ENCODE data around the gene MKNK1.

Gene MKNK1

DNA sequence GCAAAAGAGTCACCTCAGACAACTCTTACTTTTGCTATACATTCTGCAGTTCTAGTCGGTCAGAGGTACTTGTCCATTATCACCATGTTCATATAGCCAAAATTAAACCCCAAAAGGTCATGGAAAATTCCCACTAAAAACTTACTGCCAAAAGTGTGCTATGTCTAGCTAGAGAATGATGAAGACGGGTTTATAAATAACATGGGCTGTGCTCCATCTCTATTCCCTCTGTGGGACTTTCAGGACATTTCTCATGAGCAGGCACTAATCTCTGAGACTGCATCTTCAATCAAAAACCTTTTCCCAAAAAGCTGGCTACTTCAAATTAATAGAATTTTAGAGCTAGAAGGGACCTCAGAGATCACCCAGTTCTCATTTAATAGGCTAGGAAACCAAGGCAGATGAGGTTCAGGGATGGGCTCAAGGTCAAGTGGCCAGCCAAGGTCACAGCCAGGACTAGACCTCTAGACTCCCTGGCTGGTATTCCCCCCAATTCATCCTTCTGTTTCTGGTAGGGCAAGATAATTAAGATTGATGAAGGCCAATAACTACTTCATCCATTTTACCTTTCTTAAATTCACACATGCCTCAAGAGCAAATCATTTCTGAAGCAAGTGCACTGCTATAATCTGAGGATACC lies 33.5 kb upstream of the MKNK1 start:
- TF ChIP-seq, protein P1, sequence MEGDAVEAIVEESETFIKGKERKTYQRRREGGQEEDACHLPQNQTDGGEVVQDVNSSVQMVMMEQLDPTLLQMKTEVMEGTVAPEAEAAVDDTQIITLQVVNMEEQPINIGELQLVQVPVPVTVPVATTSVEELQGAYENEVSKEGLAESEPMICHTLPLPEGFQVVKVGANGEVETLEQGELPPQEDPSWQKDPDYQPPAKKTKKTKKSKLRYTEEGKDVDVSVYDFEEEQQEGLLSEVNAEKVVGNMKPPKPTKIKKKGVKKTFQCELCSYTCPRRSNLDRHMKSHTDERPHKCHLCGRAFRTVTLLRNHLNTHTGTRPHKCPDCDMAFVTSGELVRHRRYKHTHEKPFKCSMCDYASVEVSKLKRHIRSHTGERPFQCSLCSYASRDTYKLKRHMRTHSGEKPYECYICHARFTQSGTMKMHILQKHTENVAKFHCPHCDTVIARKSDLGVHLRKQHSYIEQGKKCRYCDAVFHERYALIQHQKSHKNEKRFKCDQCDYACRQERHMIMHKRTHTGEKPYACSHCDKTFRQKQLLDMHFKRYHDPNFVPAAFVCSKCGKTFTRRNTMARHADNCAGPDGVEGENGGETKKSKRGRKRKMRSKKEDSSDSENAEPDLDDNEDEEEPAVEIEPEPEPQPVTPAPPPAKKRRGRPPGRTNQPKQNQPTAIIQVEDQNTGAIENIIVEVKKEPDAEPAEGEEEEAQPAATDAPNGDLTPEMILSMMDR (IDR thresholded peaks at IDR 0.05; ENCODE audit: insufficient read depth, low read length, poor library complexity, severe bottlenecking) = no peak

GRCh38 chr1:46635205-46635604 lies 31.1 kb upstream of the MKNK1 start:
- TF ChIP-seq, protein P1 (IDR thresholded peaks at IDR 0.05; ENCODE audit: insufficient read depth, low read length, poor library complexity, severe bottlenecking) = no peak
- TF ChIP-seq EZH2phosphoT487 (conservative IDR thresholded peaks at IDR 0.05; ENCODE audit: low read length) = no peak
- H3K79me2 ChIP-seq (ENCODE audit: insufficient read depth, low read length) = no peaks in the 10 kb centered on the region
- H3K36me3 ChIP-seq (ENCODE audit: low read length) = no peaks in the 10 kb centered on the region
- no peaks in the 10 kb centered on the region for H3F3A ChIP-seq (ENCODE audit: insufficient read depth)
- H3K4me3 ChIP-seq (ENCODE audit: insufficient read depth, low read length, poor library complexity, severe bottlenecking) = no peak overlapping the region
- H4K20me1 ChIP-seq (ENCODE audit: low read depth, low read length) = no peaks in the 10 kb centered on the region
- no peak overlapping the region for H2AFZ ChIP-seq (ENCODE audit: low read depth, low read length, severe bottlenecking)
- H3K27ac ChIP-seq (ENCODE audit: low read depth, low read length) = no peak overlapping the region
- no peaks in the 10 kb centered on the region for H3K9me3 ChIP-seq (ENCODE audit: insufficient read depth, low read length)
- no peaks in the 10 kb centered on the region for H3K9me2 ChIP-seq (replicated peaks; ENCODE audit: insufficient read depth, low read length)
- H3K9ac ChIP-seq (ENCODE audit: low read length) = no peak overlapping the region
- H3K27me3 ChIP-seq (ENCODE audit: low read length) = no peaks in the 10 kb centered on the region
- no peak overlapping the region for H3K4me2 ChIP-seq (ENCODE audit: low read depth, low read length, poor library complexity, severe bottlenecking)

More for the DNA sequence above, 33.5 kb upstream of the MKNK1 start:
- no peaks in the 10 kb centered on the region for H3K9me3 ChIP-seq (ENCODE audit: insufficient read depth, low read length)
- H3K4me2 ChIP-seq (ENCODE audit: low read depth, low read length, poor library complexity, severe bottlenecking) = no peak overlapping the region
- H3F3A ChIP-seq (ENCODE audit: insufficient read depth) = no peaks in the 10 kb centered on the region
- H3K79me2 ChIP-seq (ENCODE audit: insufficient read depth, low read length) = no peaks in the 10 kb centered on the region
- H2AFZ ChIP-seq (ENCODE audit: low read depth, low read length, severe bottlenecking) = no peak overlapping the region
- no peak overlapping the region for H3K4me3 ChIP-seq (ENCODE audit: insufficient read depth, low read length, poor library complexity, severe bottlenecking)
- no peak overlapping the region for H3K9ac ChIP-seq (ENCODE audit: low read length)
- no peaks in the 10 kb centered on the region for H3K9me2 ChIP-seq (replicated peaks; ENCODE audit: insufficient read depth, low read length)
- no peaks in the 10 kb centered on the region for H3K27me3 ChIP-seq (ENCODE audit: low read length)
- no peaks in the 10 kb centered on the region for H3K36me3 ChIP-seq (ENCODE audit: low read length)
- H4K20me1 ChIP-seq (ENCODE audit: low read depth, low read length) = no peaks in the 10 kb centered on the region
- no peak overlapping the region for H3K27ac ChIP-seq (ENCODE audit: low read depth, low read length)

GRCh38 chr1:46630719-46631118 lies 26.7 kb upstream of the MKNK1 start:
- H2AFZ ChIP-seq (ENCODE audit: low read depth, low read length, severe bottlenecking) = no peak overlapping the region
- no peaks in the 10 kb centered on the region for H3K9me3 ChIP-seq (ENCODE audit: insufficient read depth, low read length)
- H4K20me1 ChIP-seq (ENCODE audit: low read depth, low read length) = no peaks in the 10 kb centered on the region
- no peaks in the 10 kb centered on the region for H3F3A ChIP-seq (ENCODE audit: insufficient read depth)
- H3K36me3 ChIP-seq (ENCODE audit: low read length) = no peaks in the 10 kb centered on the region
- H3K4me2 ChIP-seq (ENCODE audit: low read depth, low read length, poor library complexity, severe bottlenecking) = no peak overlapping the region
- H3K27ac ChIP-seq (ENCODE audit: low read depth, low read length) = no peak overlapping the region
- no peaks in the 10 kb centered on the region for H3K27me3 ChIP-seq (ENCODE audit: low read length)
- TF ChIP-seq, protein P1 (IDR thresholded peaks at IDR 0.05; ENCODE audit: insufficient read depth, low read length, poor library complexity, severe bottlenecking) = no peak
- no peak for TF ChIP-seq EZH2phosphoT487 (conservative IDR thresholded peaks at IDR 0.05; ENCODE audit: low read length)
- no peaks in the 10 kb centered on the region for H3K9me2 ChIP-seq (replicated peaks; ENCODE audit: insufficient read depth, low read length)
- no peak overlapping the region for H3K4me3 ChIP-seq (ENCODE audit: insufficient read depth, low read length, poor library complexity, severe bottlenecking)
- H3K79me2 ChIP-seq (ENCODE audit: insufficient read depth, low read length) = no peaks in the 10 kb centered on the region
- H3K9ac ChIP-seq (ENCODE audit: low read length) = no peak overlapping the region
